Measurements from ENCODE around the gene RTF1.
"Not testable (repeated sequence)": the region's sequence is repeated elsewhere in the genome, so short reads cannot be mapped to it uniquely, and the experiment has no call there.

RTF1 gene

GRCh38 chr15:41416742-41417417 is at the start of gene RTF1:
RTF1 (plus strand) TSS chr15:41417095; CDS start chr15:41417116, 21 bp downstream.
- DNase-seq: peak; percentile 49

GRCh38 chr15:41367418-41367817 is 49.5 kb upstream of the RTF1 start:
- DNase-seq: no peak

DNA sequence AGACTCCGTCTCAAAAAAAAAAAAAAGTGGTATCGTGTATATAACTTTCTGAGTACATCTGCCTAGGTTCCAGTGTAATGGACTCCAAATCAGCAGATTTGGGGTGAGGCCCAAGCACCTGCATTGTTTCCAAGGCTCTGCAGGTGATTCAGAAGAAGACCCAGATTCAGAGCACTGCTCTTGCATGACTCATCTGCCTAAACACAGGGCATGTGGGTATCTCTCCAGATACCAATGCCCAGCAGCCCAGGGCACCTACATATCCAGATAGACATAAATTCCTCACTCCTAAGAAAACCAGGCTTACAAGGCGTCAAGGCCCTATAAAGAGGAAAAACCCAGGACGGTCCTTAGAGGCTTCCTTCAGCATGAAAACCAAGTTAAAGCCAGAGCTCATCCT is 38.9 kb upstream of the RTF1 start:
- DNase-seq: no peak

DNA sequence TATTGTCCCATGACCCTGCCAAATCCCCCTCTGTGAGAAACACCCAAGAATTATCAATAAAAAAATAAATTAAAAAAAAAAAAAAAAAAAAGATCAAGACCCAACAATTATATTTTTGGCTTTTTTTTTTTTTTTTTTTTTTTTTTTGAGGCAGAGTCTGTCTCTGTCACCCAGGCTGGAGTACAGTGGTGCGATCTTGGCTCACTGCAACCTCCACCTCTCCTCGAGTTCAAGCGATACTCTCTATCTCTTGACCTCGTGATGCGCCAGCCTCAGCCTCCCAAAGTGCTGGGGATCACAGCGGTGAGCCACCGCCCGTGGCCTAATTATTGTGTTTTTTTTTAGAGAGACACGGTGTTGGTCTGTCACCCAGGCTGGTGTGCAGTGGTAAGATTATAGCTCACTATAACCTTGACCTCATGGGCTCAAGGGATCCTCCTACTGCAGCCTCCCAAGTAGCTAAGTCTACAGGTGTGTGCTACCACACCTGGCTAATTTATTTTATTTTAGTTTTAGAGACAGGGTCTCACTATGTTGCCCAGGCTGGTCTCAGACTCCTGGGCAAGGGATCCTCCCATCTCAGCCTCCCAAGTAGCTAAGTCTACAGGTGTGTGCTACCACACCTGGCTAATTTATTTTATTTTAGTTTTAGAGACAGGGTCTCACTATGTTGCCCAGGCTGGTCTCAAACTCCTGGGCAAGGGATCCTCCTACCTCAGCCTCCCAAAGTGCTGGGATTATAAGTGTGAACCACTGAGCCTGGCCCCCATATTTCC is 32.7 kb upstream of the RTF1 start:
- DNase-seq: not testable (repeated sequence)

DNA sequence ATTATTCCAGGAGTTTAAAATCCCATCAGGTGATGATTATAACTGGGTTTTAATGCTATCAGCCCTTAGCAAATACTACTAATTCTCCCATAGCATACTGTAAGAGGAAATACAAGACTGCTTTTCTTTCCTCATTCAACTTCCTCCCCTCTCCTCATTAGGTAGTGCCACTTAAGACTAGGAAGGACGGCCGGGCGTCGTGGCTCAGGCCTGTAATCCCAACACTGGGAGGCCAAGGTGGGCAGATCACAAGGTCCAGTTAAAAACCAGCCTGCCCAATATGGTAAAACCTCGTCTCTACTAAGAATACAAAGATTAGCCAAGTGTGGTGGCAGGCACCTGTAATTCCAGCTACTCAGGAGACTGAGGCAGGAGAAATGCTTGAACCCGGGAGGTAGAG is 29.2 kb upstream of the RTF1 start:
- no peak for DNase-seq

DNA sequence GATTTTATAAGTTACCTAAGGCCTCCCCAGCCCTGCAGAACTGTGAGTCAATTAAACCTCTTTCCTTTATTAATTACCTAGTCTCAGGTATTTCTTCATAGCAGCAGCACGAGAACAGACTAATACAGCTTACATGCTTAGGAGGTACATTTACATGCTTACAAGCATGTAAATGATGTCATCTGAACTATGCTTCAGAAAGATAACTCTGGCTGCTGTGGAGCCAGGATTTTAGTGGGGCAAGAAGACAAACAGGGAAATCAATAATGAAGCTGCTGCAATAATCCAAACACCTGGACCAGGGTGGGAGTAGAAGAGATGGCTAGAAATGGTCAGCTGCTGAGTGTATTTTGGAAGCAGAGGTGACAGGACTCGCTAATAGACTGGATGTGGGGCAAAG is 24.2 kb upstream of the RTF1 start:
- DNase-seq: no peak

GRCh38 chr15:41394924-41395323 is 22.0 kb upstream of the RTF1 start:
- no peak for DNase-seq

- DNase-seq: no peak
Measured at GRCh38 chr15:41396111-41396510, 20.8 kb upstream of the RTF1 start.

DNA sequence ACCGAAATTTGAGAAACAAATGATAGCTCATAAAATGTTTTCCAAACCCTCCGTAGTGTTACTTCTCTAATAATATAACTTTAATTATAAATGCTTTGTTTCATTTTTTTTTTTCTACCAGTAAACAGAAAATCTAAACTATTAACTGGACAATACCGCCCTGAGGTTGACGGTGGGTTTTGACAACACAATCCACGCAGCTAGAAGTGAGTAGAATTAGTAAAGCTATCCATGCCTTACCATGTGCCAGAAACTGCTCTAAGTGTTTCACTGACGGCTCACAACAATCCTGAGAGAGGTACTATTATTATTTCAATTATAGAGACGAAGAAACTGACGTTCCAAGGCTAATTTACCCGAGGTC is 15.0 kb upstream of the RTF1 start:
- DNase-seq: no peak

DNA sequence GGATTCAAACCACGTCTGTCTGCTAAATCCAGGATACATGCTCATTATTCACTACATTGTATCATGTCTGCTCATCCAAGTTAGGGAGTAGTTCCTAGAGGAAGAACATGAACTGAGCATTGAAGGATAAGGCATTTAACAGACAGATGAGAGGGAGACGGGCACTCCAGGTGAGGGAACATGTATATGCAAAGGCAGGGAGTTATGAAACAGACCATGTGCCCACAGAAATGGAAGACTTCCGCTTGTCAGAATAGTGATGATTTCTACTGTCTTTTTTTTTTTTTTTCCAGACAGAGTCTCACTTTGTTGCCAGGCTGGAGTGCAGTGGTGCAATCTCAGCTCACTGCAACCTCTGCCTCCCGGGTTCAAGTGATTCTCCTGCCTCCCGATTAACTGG is 9.6 kb upstream of the RTF1 start:
- no peak for DNase-seq

GRCh38 chr15:41408234-41408641 is 8.7 kb upstream of the RTF1 start:
- no peak for DNase-seq

GRCh38 chr15:41411031-41411430 is 5.9 kb upstream of the RTF1 start:
- DNase-seq: peak; percentile 5

DNA sequence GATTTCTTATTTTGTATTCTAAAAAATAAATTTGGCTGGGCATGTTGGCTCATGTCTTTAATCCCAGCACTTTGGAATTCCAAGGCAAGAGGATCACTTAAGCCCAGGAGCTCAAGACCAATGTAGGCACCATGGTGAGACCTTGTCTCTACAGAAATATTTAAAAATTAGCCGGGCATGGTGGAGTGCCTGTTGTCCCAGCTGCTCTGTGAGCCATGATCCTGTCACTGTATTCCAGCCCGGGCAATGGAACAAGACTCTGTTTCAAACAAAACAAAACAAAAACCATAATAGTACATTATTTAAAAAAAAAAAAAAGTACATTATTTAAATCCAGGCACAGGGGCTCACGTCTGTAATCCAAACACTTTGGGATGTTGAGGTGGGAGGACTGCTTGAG is 5.5 kb upstream of the RTF1 start:
- no peak for DNase-seq

DNA sequence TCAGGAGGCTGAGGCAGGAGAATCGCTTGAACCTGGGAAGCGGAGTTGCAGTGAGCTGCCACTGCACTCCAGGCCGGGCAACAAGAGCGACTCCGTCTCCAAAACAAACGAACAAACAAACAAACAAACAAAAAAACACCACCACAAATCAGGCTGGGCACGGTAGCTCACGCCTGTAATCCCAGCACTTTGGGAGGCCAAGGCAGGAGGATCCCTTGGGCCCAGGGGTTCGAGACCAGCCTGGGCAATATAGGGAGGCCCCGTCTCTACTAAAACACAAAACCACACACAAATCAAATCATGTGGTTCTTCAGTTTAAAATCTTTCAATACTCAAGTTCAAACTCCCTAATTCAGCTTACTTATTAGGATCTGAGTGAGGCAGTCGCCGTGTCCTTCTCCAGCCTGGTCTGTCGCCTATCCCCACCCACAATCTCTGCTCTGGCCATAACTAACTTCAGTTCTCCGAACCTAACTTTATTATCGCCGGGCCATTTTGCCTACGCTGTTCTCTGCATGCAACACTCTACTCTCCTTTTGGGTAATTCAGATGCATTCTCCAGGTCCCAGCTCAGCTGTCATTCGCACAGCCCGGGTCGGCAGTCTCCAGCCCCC is 660 bp upstream of the RTF1 start:
- DNase-seq: no peak

GRCh38 chr15:41417418-41418195 is 712 bp downstream of the RTF1 start:
- DNase-seq: no peak

DNA sequence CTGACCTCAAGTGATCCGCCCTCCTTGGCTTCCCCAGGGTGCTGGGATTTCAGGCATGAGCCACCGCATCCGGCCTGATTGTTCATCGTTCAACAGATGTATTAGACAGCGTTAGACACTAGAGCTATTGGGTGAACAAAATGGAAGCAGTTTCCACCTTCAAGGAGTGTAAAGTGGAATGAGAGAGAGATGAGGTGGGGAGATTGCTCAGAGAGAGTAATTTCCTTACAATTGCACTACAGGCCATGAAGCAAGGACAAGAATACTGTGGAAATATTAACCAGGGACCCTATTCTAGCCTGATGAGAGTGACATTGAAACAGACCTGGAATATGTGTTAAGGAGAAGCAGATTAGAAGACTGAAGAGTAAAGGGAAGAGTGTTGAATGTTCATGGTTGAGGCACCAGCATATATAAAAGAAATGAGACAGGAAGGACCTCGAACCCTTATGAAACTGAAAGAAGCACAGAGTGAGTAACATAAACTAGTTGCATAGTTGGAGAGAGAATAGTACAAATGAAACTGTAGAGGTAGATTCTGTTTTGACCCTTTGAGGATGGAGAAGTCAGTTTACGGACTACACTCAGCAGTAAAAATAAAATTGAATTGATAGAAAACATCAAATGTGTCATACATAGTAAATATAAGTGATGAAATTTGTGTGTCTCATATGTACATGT is 7.2 kb downstream of the RTF1 start:
- no peak for DNase-seq

DNA sequence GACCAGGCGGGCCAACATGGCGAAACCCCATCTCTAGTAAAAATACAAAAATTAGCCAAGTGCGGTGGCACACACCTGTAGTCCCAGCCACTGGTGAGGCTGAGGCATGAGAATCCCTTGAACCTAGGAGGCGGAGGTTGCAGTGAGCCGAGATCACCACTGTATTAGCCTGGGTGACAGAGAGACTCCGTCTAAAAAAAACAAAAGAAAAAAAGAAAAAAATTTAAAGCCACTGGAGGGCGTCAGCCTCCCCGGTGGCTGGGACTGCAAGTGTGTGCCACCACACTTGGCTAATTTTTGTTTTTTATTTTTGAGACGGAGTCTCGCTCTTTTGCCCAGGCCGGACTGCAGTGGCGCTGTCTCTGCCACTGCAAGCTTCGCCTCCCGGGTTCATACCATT is 7.9 kb downstream of the RTF1 start:
- DNase-seq: no peak

GRCh38 chr15:41425907-41426306 is 9.0 kb downstream of the RTF1 start:
- DNase-seq: not testable (repeated sequence)

DNA sequence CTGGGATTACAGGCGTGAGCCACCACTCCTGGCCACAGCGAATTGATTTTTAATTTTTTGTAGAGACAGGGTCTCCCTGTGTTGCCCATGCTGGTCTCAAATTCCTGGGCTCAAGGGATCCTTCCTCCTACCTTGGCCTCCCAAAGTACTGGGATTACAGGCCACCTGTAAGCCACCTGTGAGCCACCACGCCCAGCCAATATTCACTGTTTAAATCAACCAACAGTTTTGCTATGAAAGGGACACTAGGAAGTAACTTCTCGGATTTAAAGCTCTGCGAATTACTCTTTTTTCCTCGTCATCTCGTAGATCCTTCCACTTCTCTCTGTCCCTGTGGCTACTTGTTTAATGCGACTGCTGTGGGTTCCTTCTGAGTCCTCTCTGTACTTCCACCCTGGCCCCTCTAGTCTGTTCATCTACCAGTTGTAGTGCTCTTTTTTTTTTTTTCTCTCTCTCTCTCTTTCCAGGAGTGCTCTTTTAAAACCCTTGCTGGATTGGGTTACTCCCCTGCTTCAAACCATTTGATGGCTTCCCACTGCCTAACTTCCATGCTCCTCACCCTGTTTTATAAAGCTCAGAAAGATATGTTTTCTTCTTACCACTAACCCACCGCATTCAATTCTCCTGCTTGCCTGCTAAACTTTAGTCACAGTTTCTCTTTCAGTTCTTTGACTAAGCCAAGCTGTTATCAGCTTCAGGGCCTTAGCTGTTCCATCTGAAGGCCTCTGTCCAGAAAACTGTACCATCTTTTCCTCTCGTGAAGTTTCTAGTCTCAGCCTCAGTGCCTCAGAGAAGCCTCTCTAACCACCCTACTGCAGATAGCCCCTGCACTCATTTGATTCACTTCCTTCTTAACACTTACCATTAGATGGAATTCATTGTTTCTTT is 12.4 kb downstream of the RTF1 start:
- no peak for DNase-seq

DNA sequence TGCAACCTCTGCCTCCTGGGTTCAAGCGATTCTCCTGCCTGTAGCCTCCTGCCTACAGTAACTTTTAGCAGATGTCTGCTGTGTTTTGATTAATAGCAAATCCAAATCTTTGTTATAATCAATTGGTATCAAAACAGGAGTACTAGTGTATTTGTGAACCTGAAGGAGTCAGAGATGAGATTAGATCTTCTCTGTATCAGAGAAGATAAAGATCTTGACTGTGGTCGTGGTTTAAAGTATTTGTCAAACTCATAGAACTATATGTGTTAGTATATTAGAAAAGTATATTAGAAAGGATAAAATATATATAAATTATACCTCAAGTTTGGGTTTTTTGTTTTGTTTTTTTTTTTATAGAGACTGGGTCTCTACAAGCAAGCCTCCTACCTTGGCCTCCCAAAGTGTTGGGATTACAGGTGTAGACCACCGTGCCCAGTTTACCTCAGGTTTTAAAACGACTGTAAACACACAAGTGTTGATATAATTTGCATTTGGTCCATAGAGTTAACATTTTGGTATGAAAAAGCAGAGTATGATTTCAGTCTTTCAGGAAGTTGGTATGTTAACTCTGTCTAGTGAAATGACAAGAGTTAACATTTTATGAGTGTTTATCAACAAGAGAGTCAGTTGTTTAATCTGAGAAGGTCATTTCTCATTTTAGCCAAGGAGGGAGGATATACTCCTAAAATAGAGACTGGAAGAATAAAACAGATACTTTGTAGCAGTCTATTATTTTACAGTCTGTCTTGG is 18.3 kb downstream of the RTF1 start:
- no peak for DNase-seq

GRCh38 chr15:41437448-41437847 is 20.6 kb downstream of the RTF1 start:
- DNase-seq: no peak

All from DMS79 treated with DMSO at 0.1 percent for 48 hours (cell line).